Measurements from ENCODE around the gene SUGCT. TPM values are rescaled to one million over a fixed set of nuclear protein-coding genes. Genes with fewer than 3 reads are reported as not detected.

Gene SUGCT
- total RNA-seq, 3 donors from 2014 or later (not counting 1 experiment from before 2014, with no cell fraction given), result 0.40 to 0.59 TPM; not detected in 1

- H3K36me3 Mint-ChIP-seq, result no peaks in the 10 kb centered on the region
- no peak for TF ChIP-seq CTCF (IDR thresholded peaks at IDR 0.05)
- peaks cover 4 to 16% of the 10 kb centered on the region in 2 donors for H3K9me3 Mint-ChIP-seq
- no peak for ATAC-seq
- Histone ChIP-seq H3K27ac (ENCODE audit: low read length) (no peak overlapping the region), H3K4me3 (ENCODE audit: low read length) (no peak overlapping the region), H3K36me3 (ENCODE audit: control insufficient read depth, insufficient read depth, low read length) (no peaks in the 10 kb centered on the region), H3K9me3 (ENCODE audit: control insufficient read depth, insufficient read depth, low read length) (no peaks in the 10 kb centered on the region), H3K27me3 (ENCODE audit: control insufficient read depth, insufficient read depth, low read length) (no peaks in the 10 kb centered on the region), H3K4me1 (ENCODE audit: control insufficient read depth, insufficient read depth, low read length) (no peaks in the 10 kb centered on the region)
- no peak overlapping the region for H3K27ac Mint-ChIP-seq
- WGBS (ENCODE audit: insufficient coverage), result 88% methylated on average over 9 of the region's 9 CpGs
- H3K27me3 Mint-ChIP-seq (ENCODE audit: low read depth in 2 of 2), result no peaks in the 10 kb centered on the region
- no peaks in the 10 kb centered on the region for H3K4me1 Mint-ChIP-seq
- intact Hi-C loops (cut with micrococcal nuclease), result no loop called here
- no peak overlapping the region for H3K4me3 Mint-ChIP-seq
- no peak for DNase-seq
These were observed 591.8 kb downstream of the SUGCT start for GRCh38 chr7:40726559-40726958.

- no peaks in the 10 kb centered on the region for H3K4me1 ChIP-seq (ENCODE audit: control insufficient read depth, insufficient read depth, low read length)
- H3K27me3 Mint-ChIP-seq (ENCODE audit: low read depth in 2 of 2), result no peaks in the 10 kb centered on the region
- DNase-seq (no peak), ATAC-seq (peak in 1 of 3 donors; percentile 57)
- H3K4me1 Mint-ChIP-seq, result peaks cover 8 to 12% of the 10 kb centered on the region in 2 donors
- H3K36me3 Mint-ChIP-seq, result no peaks in the 10 kb centered on the region
- no peak for TF ChIP-seq CTCF (IDR thresholded peaks at IDR 0.05)
- H3K27me3 ChIP-seq (ENCODE audit: control insufficient read depth, insufficient read depth, low read length), result no peaks in the 10 kb centered on the region
- H3K36me3 ChIP-seq (ENCODE audit: control insufficient read depth, insufficient read depth, low read length), result no peaks in the 10 kb centered on the region
- H3K4me3 ChIP-seq (ENCODE audit: low read length), result no peak overlapping the region
- no peak overlapping the region for H3K4me3 Mint-ChIP-seq
- no peaks in the 10 kb centered on the region for H3K9me3 ChIP-seq (ENCODE audit: control insufficient read depth, insufficient read depth, low read length)
- H3K27ac ChIP-seq (ENCODE audit: low read length), result no peak overlapping the region
- H3K9me3 Mint-ChIP-seq, result peaks cover 4 to 11% of the 10 kb centered on the region in 2 donors
- H3K27ac Mint-ChIP-seq, result no peak overlapping the region
- intact Hi-C loops (cut with micrococcal nuclease), result no loop called here
These were observed 598.3 kb downstream of the SUGCT start for GRCh38 chr7:40733114-40733513.

- Mint-ChIP-seq H3K36me3 (no peaks in the 10 kb centered on the region), H3K4me3 (no peak overlapping the region), H3K4me1 (peaks cover 8 to 12% of the 10 kb centered on the region in 2 donors), H3K9me3 (peaks cover 4 to 11% of the 10 kb centered on the region in 2 donors), H3K27ac (no peak overlapping the region), H3K27me3 (ENCODE audit: low read depth in 2 of 2) (no peaks in the 10 kb centered on the region)
- no peaks in the 10 kb centered on the region for H3K36me3 ChIP-seq (ENCODE audit: control insufficient read depth, insufficient read depth, low read length)
- ATAC-seq (peak in 2 of 3 donors; percentile 10 to 67), DNase-seq (no peak)
- no peaks in the 10 kb centered on the region for H3K4me1 ChIP-seq (ENCODE audit: control insufficient read depth, insufficient read depth, low read length)
- no peaks in the 10 kb centered on the region for H3K9me3 ChIP-seq (ENCODE audit: control insufficient read depth, insufficient read depth, low read length)
- TF ChIP-seq CTCF (IDR thresholded peaks at IDR 0.05), result no peak
- H3K27me3 ChIP-seq (ENCODE audit: control insufficient read depth, insufficient read depth, low read length), result no peaks in the 10 kb centered on the region
- H3K4me3 ChIP-seq (ENCODE audit: low read length), result no peak overlapping the region
- no peak overlapping the region for H3K27ac ChIP-seq (ENCODE audit: low read length)
- intact Hi-C loops (cut with micrococcal nuclease), result no loop called here
- WGBS (ENCODE audit: insufficient coverage), result 2% methylated on average over 5 of the region's 5 CpGs
These were observed 598.8 kb downstream of the SUGCT start for GRCh38 chr7:40733578-40733977.

- Histone ChIP-seq H3K9me3 (ENCODE audit: control insufficient read depth, insufficient read depth, low read length) (no peaks in the 10 kb centered on the region), H3K4me1 (ENCODE audit: control insufficient read depth, insufficient read depth, low read length) (no peaks in the 10 kb centered on the region), H3K4me3 (ENCODE audit: low read length) (no peak overlapping the region), H3K27me3 (ENCODE audit: control insufficient read depth, insufficient read depth, low read length) (no peaks in the 10 kb centered on the region), H3K36me3 (ENCODE audit: control insufficient read depth, insufficient read depth, low read length) (no peaks in the 10 kb centered on the region), H3K27ac (ENCODE audit: low read length) (no peak overlapping the region)
- DNase-seq (no peak), ATAC-seq (no peak)
- intact Hi-C loops (cut with micrococcal nuclease), result no loop called here
- H3K27me3 Mint-ChIP-seq (ENCODE audit: low read depth in 2 of 2), result no peaks in the 10 kb centered on the region
- H3K27ac Mint-ChIP-seq, result no peak overlapping the region
- no peak overlapping the region for H3K4me3 Mint-ChIP-seq
- H3K9me3 Mint-ChIP-seq, result peaks cover 2 to 5% of the 10 kb centered on the region in 2 donors
- TF ChIP-seq CTCF (IDR thresholded peaks at IDR 0.05), result no peak
- WGBS (ENCODE audit: insufficient coverage), result 100% methylated on average over 1 of the region's 2 CpGs
- no peaks in the 10 kb centered on the region for H3K36me3 Mint-ChIP-seq
- H3K4me1 Mint-ChIP-seq, result no peaks in the 10 kb centered on the region
These were observed 604.5 kb downstream of the SUGCT start for GRCh38 chr7:40739257-40739656.
